ENCODE data around the gene CDK9.

DNA sequence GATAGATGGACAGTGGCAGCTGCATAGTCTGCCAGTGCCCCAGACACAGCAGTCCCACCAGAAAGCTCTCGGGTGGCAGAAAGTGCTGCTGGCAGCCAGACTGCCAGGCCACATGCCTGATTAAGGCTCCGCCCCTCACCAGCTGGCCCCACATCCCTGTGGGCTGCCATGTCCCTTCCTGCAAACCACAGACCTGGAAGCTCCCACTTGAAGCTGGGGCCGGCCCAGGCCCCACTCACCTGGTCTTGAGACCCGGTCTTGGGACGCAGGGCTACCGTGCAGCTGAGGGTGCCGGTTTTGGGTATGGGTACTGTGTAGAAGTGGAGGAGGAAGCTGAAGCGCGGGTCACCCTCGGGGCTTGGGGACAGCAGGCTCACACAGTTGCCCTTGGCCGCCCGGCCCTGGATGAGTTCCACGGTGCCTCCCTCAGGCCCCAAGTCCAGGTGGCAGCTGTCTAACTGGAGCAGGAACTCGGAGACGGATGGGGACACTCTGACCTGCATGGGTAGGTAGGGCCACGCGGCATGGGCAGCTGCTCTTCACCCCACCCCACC lies 32.1 kb downstream of the CDK9 start:
- TF ChIP-seq, protein P1, sequence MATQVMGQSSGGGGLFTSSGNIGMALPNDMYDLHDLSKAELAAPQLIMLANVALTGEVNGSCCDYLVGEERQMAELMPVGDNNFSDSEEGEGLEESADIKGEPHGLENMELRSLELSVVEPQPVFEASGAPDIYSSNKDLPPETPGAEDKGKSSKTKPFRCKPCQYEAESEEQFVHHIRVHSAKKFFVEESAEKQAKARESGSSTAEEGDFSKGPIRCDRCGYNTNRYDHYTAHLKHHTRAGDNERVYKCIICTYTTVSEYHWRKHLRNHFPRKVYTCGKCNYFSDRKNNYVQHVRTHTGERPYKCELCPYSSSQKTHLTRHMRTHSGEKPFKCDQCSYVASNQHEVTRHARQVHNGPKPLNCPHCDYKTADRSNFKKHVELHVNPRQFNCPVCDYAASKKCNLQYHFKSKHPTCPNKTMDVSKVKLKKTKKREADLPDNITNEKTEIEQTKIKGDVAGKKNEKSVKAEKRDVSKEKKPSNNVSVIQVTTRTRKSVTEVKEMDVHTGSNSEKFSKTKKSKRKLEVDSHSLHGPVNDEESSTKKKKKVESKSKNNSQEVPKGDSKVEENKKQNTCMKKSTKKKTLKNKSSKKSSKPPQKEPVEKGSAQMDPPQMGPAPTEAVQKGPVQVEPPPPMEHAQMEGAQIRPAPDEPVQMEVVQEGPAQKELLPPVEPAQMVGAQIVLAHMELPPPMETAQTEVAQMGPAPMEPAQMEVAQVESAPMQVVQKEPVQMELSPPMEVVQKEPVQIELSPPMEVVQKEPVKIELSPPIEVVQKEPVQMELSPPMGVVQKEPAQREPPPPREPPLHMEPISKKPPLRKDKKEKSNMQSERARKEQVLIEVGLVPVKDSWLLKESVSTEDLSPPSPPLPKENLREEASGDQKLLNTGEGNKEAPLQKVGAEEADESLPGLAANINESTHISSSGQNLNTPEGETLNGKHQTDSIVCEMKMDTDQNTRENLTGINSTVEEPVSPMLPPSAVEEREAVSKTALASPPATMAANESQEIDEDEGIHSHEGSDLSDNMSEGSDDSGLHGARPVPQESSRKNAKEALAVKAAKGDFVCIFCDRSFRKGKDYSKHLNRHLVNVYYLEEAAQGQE (IDR thresholded peaks at IDR 0.05; ENCODE audit: insufficient replicate concordance, low read depth) = no peak
- TF ChIP-seq CTCF (IDR thresholded peaks at IDR 0.05; ENCODE audit: insufficient read depth, low read length) (no peak), POLR2AphosphoS5 (IDR thresholded peaks at IDR 0.05; ENCODE audit: low read depth) (no peak), GABPA (IDR thresholded peaks at IDR 0.05; ENCODE audit: low read depth) (no peak)

All from HL-60 (cell line).